H9 (cell line): ENCODE measurements around the gene TSACC. TPM values are rescaled to one million over a fixed set of nuclear protein-coding genes. Genes with fewer than 3 reads are reported as not detected.

ENCODE experiments used
- DNase-seq: peaks from one replicate; pipeline ENCODE4 v3.0.0-alpha.2; 2017
- H2AFZ ChIP-seq: one replicate; pipeline ENCODE4 v1.6.1; 2013; ENCODE audit warnings: mild to moderate bottlenecking, low read length, control low read depth, moderate library complexity
- H2AK5ac ChIP-seq: 2 replicates; pipeline ENCODE4 v1.6.1; 2013; ENCODE audit warnings: low read length, control low read depth, mixed read lengths; ENCODE audit not compliant: insufficient read length
- H2BK120ac ChIP-seq: one replicate; pipeline ENCODE4 v1.6.1; 2013; ENCODE audit warnings: low read depth, mild to moderate bottlenecking, low read length, control low read depth, inconsistent platforms; ENCODE audit not compliant: poor library complexity, severe bottlenecking
- H2BK12ac ChIP-seq: 2 replicates; pipeline ENCODE4 v1.6.1; 2013; ENCODE audit warnings: low read length, control low read depth, mixed read lengths, low read depth; ENCODE audit not compliant: insufficient read length
- H2BK15ac ChIP-seq: 2 replicates; pipeline ENCODE4 v1.6.1; 2013; ENCODE audit warnings: low read depth, low read length, control low read depth
- H2BK20ac ChIP-seq: one replicate; pipeline ENCODE4 v1.6.1; 2013; ENCODE audit warnings: low read depth, mild to moderate bottlenecking, low read length, control low read depth, inconsistent platforms; ENCODE audit not compliant: poor library complexity, severe bottlenecking
- H2BK5ac ChIP-seq: 2 replicates; pipeline ENCODE4 v1.6.1; 2013; ENCODE audit warnings: low read length, control low read depth, mixed read lengths; ENCODE audit not compliant: insufficient read length
- H3K14ac ChIP-seq: 2 replicates; pipeline ENCODE4 v1.6.1; 2013; ENCODE audit warnings: low read length, control low read depth; ENCODE audit not compliant: insufficient read depth
- H3K18ac ChIP-seq: 2 replicates; pipeline ENCODE4 v1.6.1; 2013; ENCODE audit warnings: low read depth, mild to moderate bottlenecking, mixed read lengths, low read length, control low read depth; ENCODE audit not compliant: insufficient read length
- H3K23ac ChIP-seq: 2 replicates; pipeline ENCODE4 v1.6.1; 2013; ENCODE audit warnings: low read length, control low read depth, mixed read lengths, low read depth; ENCODE audit not compliant: insufficient read length
- H3K23me2 ChIP-seq: 2 replicates; pipeline ENCODE4 v1.6.1; 2013; ENCODE audit warnings: low read depth, mild to moderate bottlenecking, mixed read lengths, low read length, control low read depth; ENCODE audit not compliant: insufficient read length, poor library complexity, severe bottlenecking
- H3K27ac ChIP-seq: 2 replicates; pipeline ENCODE4 v1.5.1; 2013; ENCODE audit warnings: low read length, control low read depth, mixed read lengths, low read depth; ENCODE audit not compliant: insufficient read length
- H3K27me3 ChIP-seq: 2 replicates; pipeline ENCODE4 v1.6.1; 2013; ENCODE audit warnings: low read length, control low read depth, inconsistent platforms; ENCODE audit not compliant: insufficient read depth
- H3K4ac ChIP-seq: 2 replicates; pipeline ENCODE4 v1.6.1; 2013; ENCODE audit warnings: low read depth, mild to moderate bottlenecking, control low read depth, inconsistent platforms, low read length, moderate library complexity
- H3K4me1 ChIP-seq: 2 replicates; pipeline ENCODE4 v1.6.1; 2013; ENCODE audit warnings: low read length, control low read depth, inconsistent platforms; ENCODE audit not compliant: insufficient read depth
- H3K4me2 ChIP-seq: 2 replicates; pipeline ENCODE4 v1.6.1; 2013; ENCODE audit warnings: low read length, control low read depth, mixed read lengths; ENCODE audit not compliant: insufficient read length, insufficient read depth
- H3K56ac ChIP-seq: 2 replicates; pipeline ENCODE4 v1.6.1; 2013; ENCODE audit warnings: low read depth, mild to moderate bottlenecking, mixed read lengths, low read length, control low read depth; ENCODE audit not compliant: insufficient read length
- H3K79me1 ChIP-seq: 2 replicates; pipeline ENCODE4 v1.6.1; 2013; ENCODE audit warnings: low read depth, mild to moderate bottlenecking, moderate library complexity, low read length, control low read depth, inconsistent platforms; ENCODE audit not compliant: insufficient read depth, poor library complexity, severe bottlenecking
- H3K79me2 ChIP-seq: 2 replicates; pipeline ENCODE4 v1.6.1; 2013; ENCODE audit warnings: low read length, control low read depth, inconsistent platforms; ENCODE audit not compliant: insufficient read depth
- H3K9ac ChIP-seq: 2 replicates; pipeline ENCODE4 v1.6.1; 2013; ENCODE audit warnings: low read length, control low read depth, mixed read lengths; ENCODE audit not compliant: insufficient read length; ENCODE audit errors: extremely low read depth
- H3K9me3 ChIP-seq: one replicate; pipeline ENCODE4 v1.6.1; 2013; ENCODE audit warnings: low read depth, low read length, inconsistent platforms; ENCODE audit not compliant: control insufficient read depth
- H3T11ph ChIP-seq: one replicate; pipeline ENCODE4 v1.6.1; 2013; ENCODE audit warnings: mild to moderate bottlenecking, low read length, control low read depth, inconsistent platforms
- H4K20me1 ChIP-seq: one replicate; pipeline ENCODE4 v1.6.1; 2013; ENCODE audit not compliant: control insufficient read depth, insufficient read length, insufficient read depth
- H4K5ac ChIP-seq: 2 replicates; pipeline ENCODE4 v1.6.1; 2013; ENCODE audit warnings: low read depth, mild to moderate bottlenecking, mixed read lengths, low read length, control low read depth; ENCODE audit not compliant: insufficient read length
- H4K8ac ChIP-seq: replicated peaks from 2 replicates; pipeline ENCODE4 v1.6.1; 2013; ENCODE audit warnings: low read length, control low read depth, mixed read lengths, low read depth; ENCODE audit not compliant: insufficient read length
- H4K91ac ChIP-seq: 2 replicates; pipeline ENCODE4 v1.6.1; 2013; ENCODE audit warnings: low read depth, mild to moderate bottlenecking, moderate library complexity, mixed read lengths, low read length, control low read depth; ENCODE audit not compliant: insufficient read length
- H3K27ac Mint-ChIP-seq, 3 experiments: 2 replicates in 2 of 3; 3 replicates in 1 of 3; pipeline ENCODE4 v1.8.0; 2020 to 2021; ENCODE audit warnings: mixed read lengths in 3 of 3, mild to moderate bottlenecking in 1 of 3, moderate library complexity in 1 of 3
- H3K27me3 Mint-ChIP-seq: 2 replicates; pipeline ENCODE4 v1.8.0; 2021; ENCODE audit warnings: low read depth, mild to moderate bottlenecking, moderate library complexity, mixed read lengths
- H3K36me3 Mint-ChIP-seq, 3 experiments: 2 replicates in 2 of 3; 3 replicates in 1 of 3; pipeline ENCODE4 v1.8.0; 2020 to 2021; ENCODE audit warnings: low read depth in 3 of 3, mixed read lengths in 3 of 3; ENCODE audit not compliant: insufficient read depth in 1 of 3
- H3K4me1 Mint-ChIP-seq, 2 experiments: 2 replicates each; pipeline ENCODE4 v1.8.0; 2020; ENCODE audit warnings: mixed read lengths in 2 of 2
- H3K4me3 Mint-ChIP-seq, 2 experiments: 2 replicates in 1 of 2; 3 replicates in 1 of 2; pipeline ENCODE4 v1.8.0; 2020 to 2021; ENCODE audit warnings: mild to moderate bottlenecking in 2 of 2, mixed read lengths in 2 of 2, moderate library complexity in 1 of 2
- H3K9me3 Mint-ChIP-seq, 2 experiments: 2 replicates in 1 of 2; 3 replicates in 1 of 2; pipeline ENCODE4 v1.8.0; 2020; ENCODE audit warnings: mild to moderate bottlenecking in 2 of 2, mixed read lengths in 2 of 2, moderate library complexity in 1 of 2
- WGBS: extraction: QIAGEN DNeasy Blood & Tissue Kit; methylation state at CpG from one replicate; pipeline ENCODE4 v1.1.7; 2013; ENCODE audit warnings: missing lambda C conversion rate, low lambda C conversion rate, mixed read lengths; ENCODE audit not compliant: insufficient read length; ENCODE audit errors: extremely low coverage; 5-methylcytosine and 5-hydroxymethylcytosine counted together
- total RNA-seq: library from RNA; stranded (reverse); gene quantifications from 2 replicates; pipeline ENCODE4 v1.2.1, GENCODE V29; 2021
- TF ChIP-seq, protein P1 (sequence below): fragments of 200-600 bp; sonication (generic); conservative IDR thresholded peaks from 3 replicates; pipeline ENCODE4 v1.8.0; 2021; ENCODE audit warnings: antibody characterized with exemption, mild to moderate bottlenecking

Gene TSACC
- total RNA-seq, 1 experiment from 2014 or later: 2.3 TPM

DNA sequence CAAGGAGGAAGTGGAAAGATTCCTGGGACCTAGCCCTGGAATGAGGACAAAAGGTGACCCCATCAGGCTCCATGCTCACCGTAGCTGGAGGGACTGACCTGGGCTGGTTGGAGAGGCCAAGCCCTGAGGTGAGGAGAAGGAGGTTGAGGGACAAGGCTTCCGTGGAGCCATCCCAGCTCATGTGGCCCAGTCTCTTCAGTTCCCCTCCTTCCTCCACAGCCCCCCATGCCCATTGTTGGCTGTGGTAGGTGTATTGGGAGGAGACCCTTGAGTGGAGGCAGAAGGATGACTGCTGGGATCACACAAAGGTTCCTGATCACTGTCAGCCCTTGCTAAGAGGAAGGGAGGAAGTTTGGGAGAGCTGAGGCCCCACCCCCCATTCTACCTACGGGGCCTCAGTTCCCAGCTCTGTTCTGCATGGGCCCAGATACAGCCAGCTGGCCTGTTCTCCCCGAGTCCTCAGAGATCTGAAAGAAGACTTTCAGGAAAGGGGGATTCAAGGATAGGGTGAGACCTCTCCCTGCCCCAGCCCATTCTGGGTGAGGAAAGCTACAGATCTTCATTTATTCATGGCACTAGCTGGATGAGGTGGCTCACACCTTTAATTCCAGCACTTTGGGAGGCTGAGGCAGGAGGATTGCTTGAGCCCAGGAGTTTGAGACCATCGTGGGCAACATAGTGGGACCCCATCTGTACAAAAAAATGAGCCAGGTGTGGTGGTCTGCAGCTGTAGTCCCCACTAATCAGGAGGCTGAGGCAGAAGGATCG, 48.0 kb downstream of the TSACC start:
- no peak overlapping the region for H2BK20ac ChIP-seq
- no peaks in the 10 kb centered on the region for H4K20me1 ChIP-seq
- Mint-ChIP-seq H3K36me3 (no peaks in the 10 kb centered on the region; a peak in 2 of 7 replicates), H3K9me3 (no peaks in the 10 kb centered on the region), H3K4me3 (no peak overlapping the region), H3K27ac (no peak overlapping the region), H3K27me3 (peaks cover 55% of the 10 kb centered on the region), H3K4me1 (peaks cover 38 to 45% of the 10 kb centered on the region in 2 experiments)
- H3K4me1 ChIP-seq: no peaks in the 10 kb centered on the region; the same call in 1 of the 2 replicates
- TF ChIP-seq, protein P1, sequence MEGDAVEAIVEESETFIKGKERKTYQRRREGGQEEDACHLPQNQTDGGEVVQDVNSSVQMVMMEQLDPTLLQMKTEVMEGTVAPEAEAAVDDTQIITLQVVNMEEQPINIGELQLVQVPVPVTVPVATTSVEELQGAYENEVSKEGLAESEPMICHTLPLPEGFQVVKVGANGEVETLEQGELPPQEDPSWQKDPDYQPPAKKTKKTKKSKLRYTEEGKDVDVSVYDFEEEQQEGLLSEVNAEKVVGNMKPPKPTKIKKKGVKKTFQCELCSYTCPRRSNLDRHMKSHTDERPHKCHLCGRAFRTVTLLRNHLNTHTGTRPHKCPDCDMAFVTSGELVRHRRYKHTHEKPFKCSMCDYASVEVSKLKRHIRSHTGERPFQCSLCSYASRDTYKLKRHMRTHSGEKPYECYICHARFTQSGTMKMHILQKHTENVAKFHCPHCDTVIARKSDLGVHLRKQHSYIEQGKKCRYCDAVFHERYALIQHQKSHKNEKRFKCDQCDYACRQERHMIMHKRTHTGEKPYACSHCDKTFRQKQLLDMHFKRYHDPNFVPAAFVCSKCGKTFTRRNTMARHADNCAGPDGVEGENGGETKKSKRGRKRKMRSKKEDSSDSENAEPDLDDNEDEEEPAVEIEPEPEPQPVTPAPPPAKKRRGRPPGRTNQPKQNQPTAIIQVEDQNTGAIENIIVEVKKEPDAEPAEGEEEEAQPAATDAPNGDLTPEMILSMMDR: no peak
- H3K23ac ChIP-seq: no peak overlapping the region
- no peak overlapping the region for H3K4ac ChIP-seq
- H3K23me2 ChIP-seq: peaks cover 6% of the 10 kb centered on the region
- H3K56ac ChIP-seq: no peak overlapping the region
- H2BK15ac ChIP-seq: no peak overlapping the region
- no peak overlapping the region for H3K18ac ChIP-seq
- H3K9ac ChIP-seq: no peak overlapping the region
- no peak overlapping the region for H4K91ac ChIP-seq
- no peak overlapping the region for H2BK12ac ChIP-seq
- H3K79me1 ChIP-seq: no peaks in the 10 kb centered on the region
- H3K14ac ChIP-seq: no peak overlapping the region
- H2AFZ ChIP-seq: no peak overlapping the region
- no peak overlapping the region for H4K5ac ChIP-seq
- no peak overlapping the region for H2AK5ac ChIP-seq
- DNase-seq: no peak
- H4K8ac ChIP-seq: no peak overlapping the region
- no peak overlapping the region for H3T11ph ChIP-seq
- H3K9me3 ChIP-seq: no peaks in the 10 kb centered on the region
- H3K4me2 ChIP-seq: no peak overlapping the region
- no peak overlapping the region for H2BK5ac ChIP-seq
- WGBS: no CpG with 5 or more reads among the region's 6 CpGs
- H3K27me3 ChIP-seq: peaks cover 4% of the 10 kb centered on the region; the same call in 1 of the 2 replicates
- no peak overlapping the region for H3K27ac ChIP-seq
- no peaks in the 10 kb centered on the region for H3K79me2 ChIP-seq
- H2BK120ac ChIP-seq: no peak overlapping the region
